DLD1 (cell line): ENCODE measurements around the gene EDARADD.
"Not testable (repeated sequence)": the region's sequence is repeated elsewhere in the genome, so short reads cannot be mapped to it uniquely, and the experiment has no call there.

Experiments
- in situ Hi-C: cut with HindIII; loops from 2 replicates; pipeline ENCODE4 v1.10.0; 2017; ENCODE audit warnings: low sequenced_read_pairs

Gene EDARADD

DNA sequence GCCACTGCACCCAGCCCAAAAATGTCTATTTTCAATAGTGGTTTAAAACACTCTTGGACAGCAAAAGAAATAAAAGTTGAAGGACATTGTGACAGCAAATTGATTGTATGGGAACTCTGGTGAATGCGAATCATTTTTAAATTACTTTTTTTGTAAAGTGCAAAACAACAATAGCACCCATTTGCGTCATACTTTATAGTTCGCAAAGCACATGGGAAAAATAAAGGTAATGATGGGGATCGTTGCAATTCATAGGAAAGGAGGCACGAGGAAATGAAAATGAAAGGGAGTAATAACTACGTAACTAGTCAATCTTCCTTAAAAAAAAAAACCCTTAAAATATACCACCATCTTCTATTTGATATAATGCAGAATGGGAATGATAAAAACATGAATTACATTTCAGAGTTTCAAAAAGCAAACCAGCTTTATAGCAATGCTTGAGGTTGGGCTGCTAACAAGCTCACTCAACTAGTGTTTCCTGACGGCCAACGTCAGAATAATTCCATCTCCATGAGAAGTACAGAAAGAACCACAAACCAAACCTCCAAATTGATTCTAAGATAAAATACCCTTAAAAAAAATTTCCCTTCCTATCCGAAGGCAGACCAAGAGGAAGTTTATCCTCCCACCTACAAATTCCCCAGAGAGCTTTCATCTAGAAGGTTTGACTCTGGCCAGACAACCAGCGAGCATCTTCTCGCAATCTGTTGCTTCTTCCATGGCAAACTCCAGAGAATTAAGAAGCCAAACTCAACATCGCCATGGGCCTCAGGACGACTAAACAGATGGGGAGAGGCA is at the start of gene EDARADD:
Gene EDARADD, plus strand, starts transcription at position 606 of the 801 bp plus-strand sequence. Its CDS starts 159 bp downstream, at position 765.
- in situ Hi-C loops, result no loop called here

DNA sequence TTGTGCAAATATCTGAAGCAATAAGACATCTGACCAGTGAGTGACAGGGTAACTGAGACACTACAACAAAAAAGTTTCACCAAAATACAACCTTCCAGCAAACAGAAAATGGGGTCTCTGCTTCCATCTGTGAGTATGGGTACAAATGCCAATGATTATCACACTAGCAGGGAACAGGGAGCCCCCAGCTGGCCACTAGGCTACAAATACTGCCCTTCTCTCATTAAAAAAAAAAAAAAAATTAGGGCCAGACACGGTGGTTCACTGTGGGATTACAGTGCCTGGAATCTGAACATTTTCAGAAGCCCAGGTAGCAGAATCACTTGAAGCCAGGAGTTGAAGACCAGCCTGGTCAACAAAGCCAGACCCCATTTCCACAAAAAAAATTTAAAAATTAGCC is 48.4 kb upstream of the EDARADD start:
- in situ Hi-C loops, result loop anchor here (5.0 kb wide), 1 partner anchor 38 kb away; no protein-coding TSS in a partner anchor

DNA sequence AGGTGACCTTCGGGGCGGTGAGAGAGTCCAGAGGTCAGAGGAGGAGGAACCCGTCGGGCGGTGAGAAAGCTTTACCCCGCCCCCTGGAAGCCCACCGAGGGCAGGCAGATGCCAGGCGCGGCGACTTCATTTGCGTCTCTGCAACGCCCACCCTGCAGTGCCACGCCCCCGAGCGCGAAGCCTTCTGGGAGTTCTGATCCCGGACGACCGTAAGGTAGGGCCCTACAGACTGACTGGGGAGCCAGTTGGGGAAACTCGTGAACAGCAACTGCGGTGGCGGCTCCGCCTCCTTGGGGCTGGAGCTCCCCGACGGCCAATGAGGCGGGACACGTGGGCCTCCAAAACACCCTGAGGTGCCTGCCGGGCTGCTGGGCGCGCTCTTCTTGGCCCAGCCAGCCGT is 46.0 kb upstream of the EDARADD start:
- in situ Hi-C loops, result loop anchor here (5.0 kb wide), 1 partner anchor 41 kb away; no protein-coding TSS in a partner anchor

- in situ Hi-C loops, result no loop called here
Observed at GRCh38 chr1:236350308-236350707, 43.8 kb upstream of the EDARADD start.

DNA sequence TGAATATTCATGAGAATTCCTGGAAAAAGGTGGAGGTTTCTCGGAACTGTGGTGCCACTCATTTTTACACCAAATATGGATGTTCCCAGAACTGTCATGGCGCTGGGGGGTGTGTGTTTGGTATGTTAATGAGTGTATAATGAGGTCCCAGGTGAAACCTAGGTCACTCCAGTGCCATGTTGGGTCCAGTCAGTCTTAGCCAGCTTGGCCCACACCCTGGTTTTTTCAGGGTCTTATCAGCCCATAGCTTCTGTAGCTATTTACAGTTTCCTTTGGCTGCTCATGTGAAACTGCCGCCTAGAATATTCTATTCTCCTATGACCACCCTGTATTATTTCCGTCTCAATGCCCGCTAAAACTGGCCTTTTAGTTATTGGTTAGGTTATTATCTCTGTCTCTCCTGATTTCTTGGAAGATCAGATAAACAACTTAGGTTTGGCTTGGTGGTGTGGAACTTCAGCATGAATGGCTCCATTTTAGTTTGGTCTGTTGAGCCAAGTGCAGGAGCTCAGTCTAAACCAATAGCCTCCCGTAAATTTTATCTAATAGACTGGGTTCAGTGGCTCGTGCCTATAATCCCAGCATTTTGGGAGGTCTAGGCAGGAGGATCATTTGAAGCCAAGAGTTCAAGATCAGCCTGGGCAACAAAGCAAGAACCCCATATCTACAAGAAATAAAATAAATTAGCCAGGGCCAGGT is 42.1 kb upstream of the EDARADD start:
- in situ Hi-C loops, result no loop called here

GRCh38 chr1:236352747-236353146 is 41.3 kb upstream of the EDARADD start:
- in situ Hi-C loops, result not testable (repeated sequence)

DNA sequence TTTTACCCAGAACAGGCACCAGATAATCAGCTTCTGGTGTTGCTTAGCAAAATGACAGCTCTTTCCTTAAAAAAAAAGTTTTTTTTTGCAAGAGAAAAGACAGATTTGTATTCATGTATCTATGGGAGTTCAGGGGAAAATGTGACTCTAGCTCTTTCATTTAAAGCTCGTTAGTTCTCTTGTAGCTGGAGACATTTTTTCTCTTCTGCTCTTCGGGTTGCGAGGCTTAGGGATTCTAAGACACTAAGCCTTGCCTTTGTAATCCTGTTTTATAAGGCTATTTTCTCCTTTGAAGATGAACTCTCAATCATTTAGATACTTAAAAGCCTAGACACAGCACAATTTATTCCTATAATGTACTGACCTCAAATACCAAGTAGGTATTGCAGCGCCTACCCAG is 40.3 kb upstream of the EDARADD start:
- in situ Hi-C loops, result no loop called here

- in situ Hi-C loops, result no loop called here
Observed at GRCh38 chr1:236354330-236355147, 39.5 kb upstream of the EDARADD start.

DNA sequence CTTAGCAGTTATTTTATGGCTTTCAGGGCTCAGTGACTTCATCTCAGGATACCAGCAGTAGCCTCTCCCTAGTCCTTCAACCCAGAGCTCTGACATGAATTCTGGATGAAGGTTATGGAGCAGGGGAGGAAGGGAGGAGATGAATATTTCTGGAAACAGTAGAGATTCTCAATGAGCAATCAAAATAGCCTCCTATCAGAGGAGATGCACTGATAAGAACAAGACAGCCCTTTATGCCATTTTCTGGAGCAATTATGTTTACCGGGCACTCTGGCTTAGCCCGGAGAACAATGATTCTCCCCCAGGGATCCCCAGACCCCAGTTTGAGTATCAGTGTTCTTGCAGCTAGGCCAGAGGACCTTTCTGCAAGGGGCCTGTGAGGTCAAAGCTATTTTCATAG is 37.9 kb upstream of the EDARADD start:
- in situ Hi-C loops, result no loop called here

GRCh38 chr1:236361909-236362590 is 32.0 kb upstream of the EDARADD start:
- in situ Hi-C loops, result no loop called here

- in situ Hi-C loops, result no loop called here
Observed at GRCh38 chr1:236363237-236363636, 30.8 kb upstream of the EDARADD start.

DNA sequence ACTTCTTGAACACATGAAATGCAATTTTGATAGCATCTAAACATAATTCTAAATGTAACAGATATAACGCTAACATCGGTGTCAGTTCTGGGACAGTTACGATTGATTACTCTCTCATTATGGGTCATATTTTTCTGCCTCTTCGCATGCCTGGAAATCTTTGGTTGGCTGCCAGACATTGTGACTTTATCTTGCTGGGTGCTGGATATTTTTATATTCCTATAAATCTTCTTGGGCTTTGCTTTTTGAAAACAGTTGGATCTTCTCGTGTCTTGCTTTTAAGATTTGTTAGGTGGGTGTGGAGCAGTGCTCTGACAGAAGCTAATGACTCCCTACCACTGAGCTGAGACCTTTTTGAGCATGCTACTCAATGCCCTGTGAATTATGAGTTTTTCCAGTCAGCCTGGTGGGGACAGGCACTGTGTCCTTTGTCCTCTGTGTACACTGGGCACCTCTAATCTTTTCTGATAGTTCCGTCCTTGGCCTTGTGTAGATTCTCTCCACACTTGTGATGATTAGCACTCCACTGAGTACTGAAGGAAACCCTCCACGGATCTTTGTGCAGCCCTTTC is 28.0 kb upstream of the EDARADD start:
- in situ Hi-C loops, result no loop called here

GRCh38 chr1:236366681-236367080 is 27.4 kb upstream of the EDARADD start:
- in situ Hi-C loops, result not testable (repeated sequence)

DNA sequence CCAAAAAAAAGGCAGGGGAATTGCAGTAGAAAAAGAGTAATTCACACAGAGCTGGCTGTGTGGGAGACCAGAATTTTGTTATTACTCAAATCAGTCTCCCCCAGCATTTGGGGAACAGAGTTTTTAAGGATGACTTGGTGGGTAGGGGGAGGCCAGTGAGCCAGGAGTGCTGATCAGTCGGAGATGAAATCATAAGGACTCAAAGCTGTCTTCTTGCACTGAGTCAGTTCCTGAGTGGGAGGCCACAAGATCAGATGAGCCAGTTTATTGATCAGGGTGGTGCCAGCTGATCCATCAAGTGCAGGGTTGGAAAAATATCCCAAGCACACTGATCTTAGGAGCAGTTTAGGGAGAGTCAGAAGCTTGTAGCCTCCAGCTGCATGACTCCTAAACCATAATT is 23.7 kb upstream of the EDARADD start:
- in situ Hi-C loops, result no loop called here

DNA sequence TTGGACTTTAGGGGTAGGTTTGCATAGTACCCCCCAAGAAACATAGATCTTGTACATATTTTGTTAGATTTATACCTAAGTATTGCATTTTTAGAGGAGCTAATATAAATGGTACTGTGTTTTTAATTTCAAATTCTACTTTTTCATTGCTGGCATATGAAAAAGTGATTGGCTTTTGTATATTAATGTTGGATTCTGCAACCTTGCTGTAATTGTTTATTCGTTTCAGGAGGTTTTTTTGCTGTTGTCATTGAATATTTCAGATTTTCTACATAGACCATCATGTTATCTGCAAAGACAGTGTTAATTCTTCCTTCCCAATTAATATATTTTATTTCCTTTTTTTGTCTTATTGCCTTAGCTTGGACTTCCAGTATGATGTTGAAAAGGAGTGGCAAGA is 23.0 kb upstream of the EDARADD start:
- in situ Hi-C loops, result no loop called here

DNA sequence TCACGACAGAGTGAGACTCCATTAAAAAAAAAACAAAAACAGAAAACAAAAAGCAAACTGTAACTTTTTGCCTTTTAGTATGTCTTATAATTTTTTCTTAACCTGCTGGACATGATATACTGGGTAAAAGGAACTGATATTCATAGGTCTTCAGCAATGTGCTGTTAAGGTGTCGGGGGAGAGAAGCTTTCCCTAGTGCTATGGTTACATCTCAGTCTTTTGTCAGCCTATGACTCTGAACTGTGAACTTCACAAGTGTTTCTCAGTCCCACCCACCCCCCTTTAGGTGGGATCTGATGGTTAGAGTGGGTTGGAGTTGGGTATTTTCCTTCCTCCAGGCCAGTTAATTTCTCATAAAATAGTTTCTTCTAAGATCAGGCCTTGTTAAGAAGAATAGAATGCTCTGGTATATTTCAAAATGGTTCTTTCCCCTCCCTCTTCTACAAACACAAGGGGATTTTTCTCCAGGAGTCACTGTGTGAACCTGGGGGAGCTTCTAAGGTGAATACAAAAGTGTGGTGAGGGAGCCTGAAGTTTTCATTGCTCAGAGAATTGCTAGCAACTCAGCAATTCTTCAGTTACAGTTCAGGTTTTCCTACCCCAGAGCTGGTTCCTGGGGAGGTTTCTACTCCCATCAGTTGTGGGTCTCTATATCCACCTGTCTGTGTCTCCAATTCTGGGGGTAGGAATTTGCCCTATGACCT is 16.1 kb upstream of the EDARADD start:
- in situ Hi-C loops, result no loop called here

DNA sequence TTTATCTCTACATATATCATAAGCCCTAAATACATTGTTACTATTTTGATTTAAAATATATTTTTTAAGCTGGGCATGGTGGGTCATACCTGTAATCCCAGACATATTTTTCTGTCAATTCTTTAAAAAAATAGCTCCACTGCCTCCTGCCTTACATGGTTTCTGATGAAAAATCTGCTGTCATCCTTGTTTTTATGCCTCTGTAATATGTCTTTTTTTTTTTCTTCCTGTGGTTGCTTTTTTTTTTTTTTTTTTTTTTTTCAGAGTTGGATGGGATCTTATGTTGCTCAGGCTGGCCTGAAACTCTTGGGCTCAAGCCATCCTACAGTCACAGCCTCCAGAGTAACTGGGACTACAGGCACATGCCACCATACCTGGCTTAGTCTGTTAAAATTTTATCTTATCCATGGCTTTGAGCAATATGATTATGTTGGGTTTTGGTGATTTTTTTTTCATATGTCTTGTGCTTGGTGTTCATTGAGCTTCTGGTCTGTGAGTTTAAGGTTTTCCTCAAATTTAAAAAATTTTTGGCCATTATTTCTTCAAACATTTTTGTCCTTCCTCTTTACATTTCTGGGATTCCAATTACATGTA is 12.4 kb upstream of the EDARADD start:
- in situ Hi-C loops, result no loop called here

- in situ Hi-C loops, result no loop called here
Observed at GRCh38 chr1:236388332-236388731, 5.8 kb upstream of the EDARADD start.

DNA sequence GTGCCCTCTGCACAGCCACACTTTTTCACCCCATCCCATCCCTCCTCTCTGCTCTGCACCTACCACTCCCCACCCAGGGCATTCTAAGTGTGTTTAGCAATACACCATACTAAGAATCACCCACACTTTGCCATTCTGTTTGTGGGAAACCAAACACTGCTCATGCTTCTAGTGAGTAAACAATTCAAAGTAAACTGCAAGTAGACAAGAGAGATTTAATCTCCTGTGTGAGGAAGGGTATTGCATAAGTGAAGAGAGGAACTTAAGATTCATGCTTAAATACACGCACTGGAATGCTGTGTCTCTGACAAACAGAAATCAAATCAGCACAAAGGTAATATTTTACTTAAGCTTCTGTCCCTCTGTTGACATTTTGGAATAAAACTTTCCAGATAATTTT is 4.8 kb upstream of the EDARADD start:
- in situ Hi-C loops, result no loop called here
